NCI-H2107 (cell line): Measurements from ENCODE around the gene C8G.

ENCODE experiments used
- DNase-seq: peaks from one replicate; lab custom pipeline; 2025; lab: John Stamatoyannopoulos, UW

C8G gene

GRCh38 chr9:136953771-136954269, 8.8 kb downstream of the C8G start:
- no peak for DNase-seq

GRCh38 chr9:136954270-136955083, 9.4 kb downstream of the C8G start:
- no peak for DNase-seq

- no peak for DNase-seq
These were observed 10.3 kb downstream of the C8G start for GRCh38 chr9:136955202-136955942.

- no peak for DNase-seq
These were observed 10.9 kb downstream of the C8G start for GRCh38 chr9:136955943-136956335.

- DNase-seq: no peak
These were observed 11.6 kb downstream of the C8G start for GRCh38 chr9:136956604-136957003.

- DNase-seq: no peak
These were observed 12.4 kb downstream of the C8G start for GRCh38 chr9:136957461-136957860.

- no peak for DNase-seq
These were observed 12.9 kb downstream of the C8G start for GRCh38 chr9:136957901-136958300.

- DNase-seq: no peak
These were observed 13.4 kb downstream of the C8G start for GRCh38 chr9:136958473-136958872.

GRCh38 chr9:136958898-136959850, 14.1 kb downstream of the C8G start:
- no peak for DNase-seq

- DNase-seq: no peak
These were observed 15.3 kb downstream of the C8G start for GRCh38 chr9:136960212-136960937.

GRCh38 chr9:136960938-136961275, 15.9 kb downstream of the C8G start:
- no peak for DNase-seq

- no peak for DNase-seq
These were observed 16.4 kb downstream of the C8G start for GRCh38 chr9:136961279-136962065.

GRCh38 chr9:136962163-136962562, 17.1 kb downstream of the C8G start:
- no peak for DNase-seq

- no peak for DNase-seq
These were observed 17.7 kb downstream of the C8G start for GRCh38 chr9:136962701-136963248.

GRCh38 chr9:136963341-136963740, 18.3 kb downstream of the C8G start:
- DNase-seq: no peak

GRCh38 chr9:136963751-136964150, 18.7 kb downstream of the C8G start:
- DNase-seq: no peak

GRCh38 chr9:136964171-136964689, 19.2 kb downstream of the C8G start:
- DNase-seq: no peak

- no peak for DNase-seq
These were observed 19.9 kb downstream of the C8G start for GRCh38 chr9:136964833-136965422.

- DNase-seq: no peak
These were observed 20.9 kb downstream of the C8G start for GRCh38 chr9:136965771-136966484.
